SK-N-SH treated with all-trans-retinoic acid at 6 μM for 48 hours (cell line): Measurements from ENCODE around the gene FLT3.

Source experiments
- BACH2 ChIP-seq: fragments of 250-450 bp; sonication (Bioruptor Pico); IDR thresholded peaks from 2 replicates; pipeline ENCODE4 v1.9.0; 2021; ENCODE audit warnings: mild to moderate bottlenecking, borderline replicate concordance
- CREB5 ChIP-seq: fragments of 250-450 bp; sonication (Bioruptor Pico); IDR thresholded peaks from 2 replicates; pipeline ENCODE4 v1.5.1; 2020; ENCODE audit warnings: low read depth, mild to moderate bottlenecking, moderate library complexity
- CSDC2 ChIP-seq: fragments of 250-450 bp; sonication (Bioruptor Pico); IDR thresholded peaks from 2 replicates; pipeline ENCODE4 v1.5.0; 2020; ENCODE audit warnings: mild to moderate bottlenecking, moderate library complexity
- GLIS3 ChIP-seq: fragments of 250-450 bp; sonication (Bioruptor Pico); IDR thresholded peaks from 2 replicates; pipeline ENCODE4 v1.5.0; 2020; ENCODE audit warnings: mild to moderate bottlenecking, moderate library complexity
- OSR1 ChIP-seq: fragments of 250-450 bp; sonication (Bioruptor Pico); IDR thresholded peaks from 2 replicates; pipeline ENCODE4 v1.8.0; 2022; ENCODE audit warnings: moderate library complexity, mild to moderate bottlenecking, inconsistent platforms
- RARB ChIP-seq: fragments of 250-450 bp; sonication (Bioruptor Pico); IDR thresholded peaks from 2 replicates; pipeline ENCODE4 v1.8.0; 2021; ENCODE audit warnings: mild to moderate bottlenecking, moderate library complexity
- SNAI2 ChIP-seq: fragments of 250-450 bp; sonication (Bioruptor Pico); IDR thresholded peaks from 2 replicates; pipeline ENCODE4 v1.5.0; 2020; ENCODE audit warnings: mild to moderate bottlenecking, moderate library complexity
- TOX ChIP-seq: fragments of 250-450 bp; sonication (Bioruptor Pico); IDR thresholded peaks from 2 replicates; pipeline ENCODE4 v1.8.0; 2021; ENCODE audit warnings: mild to moderate bottlenecking, moderate library complexity, borderline replicate concordance
- ZNF565 ChIP-seq: fragments of 450-650 bp; formaldehyde crosslinking; conservative IDR thresholded peaks from 2 replicates; pipeline ENCODE4 v1.5.0; 2020; ENCODE audit warnings: low read depth, mild to moderate bottlenecking, moderate library complexity
- TF ChIP-seq, protein P1 (sequence below): fragments of 250-450 bp; sonication (Bioruptor Pico); IDR thresholded peaks from 2 replicates; pipeline ENCODE4 v1.8.0; 2020; ENCODE audit warnings: mild to moderate bottlenecking, moderate library complexity, borderline replicate concordance

DNA sequence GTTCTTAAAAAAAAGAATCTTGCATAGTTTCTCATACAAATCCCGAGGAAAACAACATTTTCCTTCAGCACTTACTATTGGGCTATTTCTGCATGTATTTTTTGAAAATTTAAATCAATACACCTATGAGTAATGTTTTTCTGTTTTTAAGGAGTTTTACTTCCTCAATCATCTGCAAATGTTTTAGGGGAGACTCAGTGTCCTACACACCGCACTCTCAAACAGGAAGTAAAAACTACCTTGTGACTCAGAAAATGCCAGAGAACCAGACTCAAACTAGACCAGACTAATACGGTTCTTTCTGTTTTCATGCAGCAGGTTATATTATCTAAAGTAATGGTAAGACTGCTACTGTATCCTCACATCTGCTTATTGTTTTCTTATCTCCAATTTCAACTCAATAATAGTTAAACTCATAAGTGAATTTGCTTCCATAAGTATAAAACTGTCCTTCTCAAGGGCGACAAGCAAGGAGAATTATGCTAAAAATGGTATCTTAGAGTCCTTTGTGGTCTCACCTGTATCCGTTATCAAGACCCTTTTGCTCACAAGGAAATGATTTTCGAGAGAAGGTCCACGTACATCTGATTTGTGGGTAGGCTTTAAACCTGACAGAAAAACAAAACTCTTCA, 52.5 kb downstream of the FLT3 start:
- TF ChIP-seq, protein P1, sequence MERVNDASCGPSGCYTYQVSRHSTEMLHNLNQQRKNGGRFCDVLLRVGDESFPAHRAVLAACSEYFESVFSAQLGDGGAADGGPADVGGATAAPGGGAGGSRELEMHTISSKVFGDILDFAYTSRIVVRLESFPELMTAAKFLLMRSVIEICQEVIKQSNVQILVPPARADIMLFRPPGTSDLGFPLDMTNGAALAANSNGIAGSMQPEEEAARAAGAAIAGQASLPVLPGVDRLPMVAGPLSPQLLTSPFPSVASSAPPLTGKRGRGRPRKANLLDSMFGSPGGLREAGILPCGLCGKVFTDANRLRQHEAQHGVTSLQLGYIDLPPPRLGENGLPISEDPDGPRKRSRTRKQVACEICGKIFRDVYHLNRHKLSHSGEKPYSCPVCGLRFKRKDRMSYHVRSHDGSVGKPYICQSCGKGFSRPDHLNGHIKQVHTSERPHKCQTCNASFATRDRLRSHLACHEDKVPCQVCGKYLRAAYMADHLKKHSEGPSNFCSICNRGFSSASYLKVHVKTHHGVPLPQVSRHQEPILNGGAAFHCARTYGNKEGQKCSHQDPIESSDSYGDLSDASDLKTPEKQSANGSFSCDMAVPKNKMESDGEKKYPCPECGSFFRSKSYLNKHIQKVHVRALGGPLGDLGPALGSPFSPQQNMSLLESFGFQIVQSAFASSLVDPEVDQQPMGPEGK (CRISPR knock-in tag) = no peak
- TF ChIP-seq SNAI2 (CRISPR knock-in tag) (no peak), ZNF565 (CRISPR knock-in tag) (no peak), CREB5 (CRISPR knock-in tag) (no peak), GLIS3 (CRISPR knock-in tag) (no peak), OSR1 (CRISPR knock-in tag) (no peak), BACH2 (no peak), TOX (CRISPR knock-in tag) (no peak), CSDC2 (CRISPR knock-in tag) (no peak), RARB (CRISPR knock-in tag) (no peak)
